GM18517 (cell line): Measurements from ENCODE around the gene DPH1.
"Not testable (repeated sequence)": the region's sequence is repeated elsewhere in the genome, so short reads cannot be mapped to it uniquely, and the experiment has no call there.

Experiments used
- ATAC-seq: cut with Tn5 transposase; IDR thresholded peaks from one replicate; pipeline ENCODE4 v1.9.1; 2021; ENCODE audit warnings: mild to moderate bottlenecking, moderate library complexity; ENCODE audit not compliant: unreplicated experiment

Gene DPH1

GRCh38 chr17:2029911-2030778 is at the start of gene DPH1:
Gene DPH1 (plus strand): TSS chr17:2030153. CDS start chr17:2030170, 17 bp downstream.
- peak; percentile 74 for ATAC-seq

GRCh38 chr17:1980665-1981250 is 49.2 kb upstream of the DPH1 start:
- ATAC-seq: no peak

GRCh38 chr17:1982793-1983366 is 47.1 kb upstream of the DPH1 start:
- not testable (repeated sequence) for ATAC-seq

- ATAC-seq: no peak
These were observed 44.9 kb upstream of the DPH1 start for GRCh38 chr17:1985093-1985492.

GRCh38 chr17:1985686-1986085 is 44.3 kb upstream of the DPH1 start:
- ATAC-seq: no peak

- ATAC-seq: no peak
These were observed 43.0 kb upstream of the DPH1 start for GRCh38 chr17:1986783-1987451.

- no peak for ATAC-seq
These were observed 40.8 kb upstream of the DPH1 start for GRCh38 chr17:1989135-1989534.

- ATAC-seq: no peak
These were observed 37.4 kb upstream of the DPH1 start for GRCh38 chr17:1992541-1992940.

- ATAC-seq: no peak
These were observed 35.2 kb upstream of the DPH1 start for GRCh38 chr17:1994707-1995106.

- ATAC-seq: no peak
These were observed 34.5 kb upstream of the DPH1 start for GRCh38 chr17:1995321-1995892.

- no peak for ATAC-seq
These were observed 33.8 kb upstream of the DPH1 start for GRCh38 chr17:1995907-1996799.

- ATAC-seq: no peak
These were observed 33.1 kb upstream of the DPH1 start for GRCh38 chr17:1996800-1997288.

- ATAC-seq: no peak
These were observed 32.5 kb upstream of the DPH1 start for GRCh38 chr17:1997289-1997926.

GRCh38 chr17:1997927-1998742 is 31.8 kb upstream of the DPH1 start:
- ATAC-seq: no peak

- no peak for ATAC-seq
These were observed 30.2 kb upstream of the DPH1 start for GRCh38 chr17:1999557-2000251.

- no peak for ATAC-seq
These were observed 27.1 kb upstream of the DPH1 start for GRCh38 chr17:2002767-2003329.

- ATAC-seq: no peak
These were observed 26.4 kb upstream of the DPH1 start for GRCh38 chr17:2003525-2003924.
